Stimulated activated CD8-positive, alpha-beta memory T cell treated with anti-CD3 and anti-CD28 coated beads, Interleukin-4, amount 100 ng/mL, for 48 hours (primary cell): ENCODE results near the gene PARD3.

Source experiments
- DNase-seq: peaks from one replicate; pipeline ENCODE4 v3.0.0-alpha.2; 2020

PARD3 gene

GRCh38 chr10:34643620-34644019, 171.5 kb downstream of the PARD3 start:
- DNase-seq = no peak

GRCh38 chr10:34641913-34642558, 173.1 kb downstream of the PARD3 start:
- DNase-seq = no peak

GRCh38 chr10:34641147-34641912, 173.8 kb downstream of the PARD3 start:
- DNase-seq = no peak

- peak; percentile 83 for DNase-seq
Observed at GRCh38 chr10:34638406-34639054, 176.6 kb downstream of the PARD3 start.

- peak; percentile 85 for DNase-seq
Observed at GRCh38 chr10:34637418-34637911, 177.6 kb downstream of the PARD3 start.

GRCh38 chr10:34635111-34635510, 180.0 kb downstream of the PARD3 start:
- DNase-seq = no peak

GRCh38 chr10:34633374-34633773, 181.7 kb downstream of the PARD3 start:
- no peak for DNase-seq

GRCh38 chr10:34629084-34629483, 186.0 kb downstream of the PARD3 start:
- DNase-seq = no peak

- DNase-seq = no peak
Observed at GRCh38 chr10:34628174-34628796, 186.8 kb downstream of the PARD3 start.

- no peak for DNase-seq
Observed at GRCh38 chr10:34627741-34628140, 187.4 kb downstream of the PARD3 start.

- no peak for DNase-seq
Observed at GRCh38 chr10:34627331-34627730, 187.8 kb downstream of the PARD3 start.

- DNase-seq = no peak
Observed at GRCh38 chr10:34626158-34626880, 188.8 kb downstream of the PARD3 start.

GRCh38 chr10:34624323-34625153, 190.6 kb downstream of the PARD3 start:
- no peak for DNase-seq

- DNase-seq = no peak
Observed at GRCh38 chr10:34622945-34623344, 192.2 kb downstream of the PARD3 start.

GRCh38 chr10:34618611-34619010, 196.5 kb downstream of the PARD3 start:
- no peak for DNase-seq

GRCh38 chr10:34615770-34616169, 199.3 kb downstream of the PARD3 start:
- no peak for DNase-seq

GRCh38 chr10:34613491-34613890, 201.6 kb downstream of the PARD3 start:
- DNase-seq = no peak

- DNase-seq = no peak
Observed at GRCh38 chr10:34612938-34613337, 202.2 kb downstream of the PARD3 start.

- no peak for DNase-seq
Observed at GRCh38 chr10:34612446-34612845, 202.7 kb downstream of the PARD3 start.

- no peak for DNase-seq
Observed at GRCh38 chr10:34609287-34609940, 205.7 kb downstream of the PARD3 start.

GRCh38 chr10:34607894-34608293, 207.2 kb downstream of the PARD3 start:
- no peak for DNase-seq
